IgD-negative memory B cell (primary cell): ENCODE data around the gene ANKRD18A. TPM values are rescaled to one million over a fixed set of nuclear protein-coding genes. Genes with fewer than 3 reads are reported as not detected.
A peak's percentile ranks its signal among the peaks of the same experiment; 100 is the strongest.

ENCODE experiments used
- H3K27ac Mint-ChIP-seq, 3 donors: one replicate each; pipeline ENCODE4 v1.8.0; 2020 to 2022; ENCODE audit warnings: mild to moderate bottlenecking in 3 of 3, mixed read lengths in 3 of 3, moderate library complexity in 1 of 3
- H3K27me3 Mint-ChIP-seq: one replicate; pipeline ENCODE4 v1.8.0; 2021; ENCODE audit warnings: mixed read lengths
- H3K36me3 Mint-ChIP-seq: one replicate; pipeline ENCODE4 v1.8.0; 2020; ENCODE audit warnings: mild to moderate bottlenecking, mixed read lengths
- H3K4me1 Mint-ChIP-seq, 3 donors: one replicate each; pipeline ENCODE4 v1.8.0; 2020 to 2022; ENCODE audit warnings: mixed read lengths in 3 of 3, mild to moderate bottlenecking in 1 of 3
- H3K4me3 Mint-ChIP-seq, 4 donors: one replicate each; pipeline ENCODE4 v1.8.0; 2020 to 2022; ENCODE audit warnings: mild to moderate bottlenecking in 4 of 4, mixed read lengths in 4 of 4, moderate library complexity in 3 of 4
- H3K9me3 Mint-ChIP-seq, 3 donors: one replicate each; pipeline ENCODE4 v1.8.0; 2020 to 2021; ENCODE audit warnings: mixed read lengths in 3 of 3, mild to moderate bottlenecking in 1 of 3
- polyA plus RNA-seq: library from polyadenylated mRNA; unstranded; fragments of 300-500 nt; fragmentation: Illumina TruSeq; gene quantifications from one replicate; pipeline ENCODE4 v1.2.3, GENCODE V29; 2021

ANKRD18A gene
- polyA plus RNA-seq, 1 donor from 2014 or later, result not detected

- H3K27me3 Mint-ChIP-seq, result peaks cover 3% of the 10 kb centered on the region
These were observed 93.8 kb downstream of the ANKRD18A start for GRCh38 chr9:38526591-38526990.

GRCh38 chr9:38523121-38523520, 97.3 kb downstream of the ANKRD18A start:
- Mint-ChIP-seq H3K36me3 (no peaks in the 10 kb centered on the region), H3K4me3 (no peak overlapping the region), H3K9me3 (peaks cover 0 to 2% (median 0%) of the 10 kb centered on the region in 3 donors), H3K27me3 (peaks cover 3% of the 10 kb centered on the region), H3K27ac (no peak overlapping the region), H3K4me1 (peaks cover 0 to 1% (median 0%) of the 10 kb centered on the region in 3 donors)

More at GRCh38 chr9:38526591-38526990, 93.8 kb downstream of the ANKRD18A start:
- peaks cover 3 to 17% (median 5%) of the 10 kb centered on the region in 3 donors for H3K9me3 Mint-ChIP-seq
- peaks cover 0 to 1% (median 0%) of the 10 kb centered on the region in 3 donors for H3K4me1 Mint-ChIP-seq
- no peak overlapping the region for H3K27ac Mint-ChIP-seq
- H3K36me3 Mint-ChIP-seq, result no peaks in the 10 kb centered on the region
- no peak overlapping the region for H3K4me3 Mint-ChIP-seq

- H3K4me3 Mint-ChIP-seq, result no peak overlapping the region
- peaks cover 5% of the 10 kb centered on the region for H3K27me3 Mint-ChIP-seq
- H3K36me3 Mint-ChIP-seq, result no peaks in the 10 kb centered on the region
- H3K9me3 Mint-ChIP-seq, result peaks cover 0 to 2% (median 0%) of the 10 kb centered on the region in 3 donors
- peaks cover 0 to 1% (median 0%) of the 10 kb centered on the region in 3 donors for H3K4me1 Mint-ChIP-seq
- peak overlapping the region in 1 of 3 donors; percentile 27 for H3K27ac Mint-ChIP-seq
These were observed 98.6 kb downstream of the ANKRD18A start for GRCh38 chr9:38521762-38522161.

Other genes with a start within 250 kb of the ANKRD18A start
- gene ALDH1B1, start 227.9 kb downstream of the ANKRD18A start, polyA plus RNA-seq, result 9.6 TPM
- gene IGFBPL1, start 196.1 kb downstream of the ANKRD18A start, polyA plus RNA-seq, result not detected
- gene FAM240B, start 99.5 kb upstream of the ANKRD18A start, polyA plus RNA-seq, result not detected